Gastrocnemius medialis (tissue), 4 donors: Measurements from ENCODE around the gene TMSB4X.

Source experiments
- CTCF ChIP-seq, 5 experiments: fragments of 450-650 bp in 3 of 5; fragments of 200-600 bp in 2 of 5; sonication (generic) in 2 of 5; IDR thresholded peaks in 4 of 5; conservative IDR thresholded peaks in 1 of 5; 1 replicate in 4 of 5; 2 replicates in 1 of 5; pipeline ENCODE4 v1.5.1; 2016 to 2019; ENCODE audit warnings: antibody characterized with exemption in 5 of 5, mild to moderate bottlenecking in 3 of 5, moderate library complexity in 3 of 5
- POLR2A ChIP-seq, 2 donors: fragments of 450-650 bp; IDR thresholded peaks; one replicate each; pipeline ENCODE4 v1.6.1; 2017; ENCODE audit warnings: antibody characterized with exemption in 2 of 2, mild to moderate bottlenecking in 2 of 2, moderate library complexity in 2 of 2

- TF ChIP-seq CTCF (IDR thresholded peaks at IDR 0.05 in 4 of 5, conservative IDR thresholded peaks at IDR 0.05 in 1 of 5) (no peak), POLR2A (IDR thresholded peaks at IDR 0.05) (no peak)
Measured at GRCh38 chrX:12988797-12989196, 13.9 kb downstream of the TMSB4X start.
